SK-N-MC (cell line): ENCODE measurements around the gene HOXA3.

ENCODE experiments used
- EZH2 ChIP-seq: fragments of 200-600 bp; sonication (generic); IDR thresholded peaks from one replicate; pipeline ENCODE4 v1.6.1; 2017; ENCODE audit warnings: antibody characterized with exemption
- POLR2AphosphoS5 ChIP-seq: IDR thresholded peaks from 2 replicates; pipeline ENCODE4 v1.6.1; 2012; ENCODE audit warnings: mild to moderate bottlenecking, low read depth, low read length, borderline replicate concordance

- TF ChIP-seq POLR2AphosphoS5 = no peak
- no peak for TF ChIP-seq EZH2
Observed at GRCh38 chr7:27141923-27142579, 10.3 kb downstream of the HOXA3 start.
